ENCODE results near the gene SIX1. TPM values are rescaled to one million over a fixed set of nuclear protein-coding genes. Genes with fewer than 3 reads are reported as not detected.

The SIX1 gene
- total RNA-seq, 2 experiments from 2014 or later = not detected

DNA sequence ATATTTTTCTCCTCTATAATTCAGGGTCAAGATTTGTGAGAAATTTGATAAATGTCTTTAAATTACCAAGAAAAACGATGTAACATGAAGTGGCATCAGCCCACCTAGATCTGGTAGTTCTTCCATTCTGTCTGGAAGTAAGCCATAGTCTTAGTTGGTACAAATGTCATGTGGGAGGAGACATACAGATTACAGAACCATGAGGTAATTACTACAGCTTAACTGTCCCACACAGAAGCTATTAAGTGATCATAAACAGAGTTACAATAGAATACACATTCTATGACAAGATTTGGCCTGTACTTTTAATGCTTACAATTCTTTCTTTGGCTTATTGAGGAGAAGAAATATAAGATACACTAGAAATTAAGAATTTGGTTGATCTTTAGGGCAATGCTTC, 13.7 kb upstream of the SIX1 start:
- CTCF ChIA-PET = interaction anchor here (0.6 kb wide), 1 partner anchor 595 kb away, joined by 3 read pairs; no protein-coding TSS in a partner anchor
- no peaks in the 10 kb centered on the region for H3K36me3 Mint-ChIP-seq (ENCODE audit: low read depth)
- H3K9me3 Mint-ChIP-seq = no peaks in the 10 kb centered on the region
- intact Hi-C loops (cut with micrococcal nuclease) = no loop called here
- H3K27me3 Mint-ChIP-seq (ENCODE audit: low read depth) = peaks cover 40% of the 10 kb centered on the region
- no peak overlapping the region for H3K27ac Mint-ChIP-seq
- no peak overlapping the region for H3K4me3 Mint-ChIP-seq
- no peak for DNase-seq
- peaks cover 3% of the 10 kb centered on the region for H3K4me1 Mint-ChIP-seq (ENCODE audit: low read depth)

GRCh38 chr14:60661721-60662120, 12.4 kb upstream of the SIX1 start:
- peaks cover 48% of the 10 kb centered on the region for H3K27me3 Mint-ChIP-seq (ENCODE audit: low read depth)
- no peaks in the 10 kb centered on the region for H3K36me3 Mint-ChIP-seq (ENCODE audit: low read depth)
- peaks cover 7% of the 10 kb centered on the region for H3K4me1 Mint-ChIP-seq (ENCODE audit: low read depth)
- no peak for DNase-seq
- CTCF ChIA-PET = interaction anchor here (0.5 kb wide), 1 partner anchor 30 kb away, joined by 6 read pairs; no protein-coding TSS in a partner anchor
- no peaks in the 10 kb centered on the region for H3K9me3 Mint-ChIP-seq
- intact Hi-C loops (cut with micrococcal nuclease) = no loop called here
- H3K27ac Mint-ChIP-seq = no peak overlapping the region
- H3K4me3 Mint-ChIP-seq = no peak overlapping the region

DNA sequence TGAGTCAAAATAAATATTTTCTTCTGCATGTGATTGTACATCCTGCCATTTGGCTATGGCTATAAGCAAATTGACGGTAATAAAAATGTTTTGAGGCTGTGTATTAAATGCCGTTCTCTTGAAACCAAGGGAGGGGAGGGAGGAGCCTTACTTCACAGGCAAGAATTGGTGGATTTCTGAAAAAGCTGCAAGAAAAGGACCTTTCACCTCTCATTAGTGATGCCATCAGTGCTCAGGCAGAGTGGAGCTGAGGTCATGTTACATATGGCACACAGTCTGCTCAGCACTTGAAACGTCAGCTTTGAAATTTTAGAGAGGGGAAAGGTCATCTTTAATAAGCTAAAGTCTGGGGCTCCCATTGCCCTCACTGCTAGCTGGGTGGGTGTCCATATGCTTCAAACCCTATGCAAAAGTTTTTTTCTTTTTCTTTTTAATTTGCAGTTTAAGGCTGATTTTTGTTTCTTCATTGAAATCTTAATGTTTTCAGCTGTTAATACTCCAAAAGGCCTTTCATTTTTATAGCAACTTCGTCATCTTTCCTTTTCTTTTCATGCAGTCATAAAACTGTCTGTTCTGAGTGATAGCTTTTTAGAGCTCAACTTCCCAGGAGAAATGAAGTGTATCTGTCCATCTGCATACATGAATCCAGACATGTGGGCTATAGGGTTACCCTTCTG, 9.8 kb upstream of the SIX1 start:
- CTCF ChIA-PET = interaction anchor here (0.8 kb wide), 1 partner anchor 367 kb away, joined by 3 read pairs; no protein-coding TSS in a partner anchor
- Mint-ChIP-seq H3K27ac (no peak overlapping the region), H3K4me1 (ENCODE audit: low read depth) (peaks cover 21% of the 10 kb centered on the region), H3K36me3 (ENCODE audit: low read depth) (no peaks in the 10 kb centered on the region), H3K27me3 (ENCODE audit: low read depth) (peaks cover 69% of the 10 kb centered on the region), H3K4me3 (no peak overlapping the region), H3K9me3 (no peaks in the 10 kb centered on the region)
- DNase-seq = no peak
- intact Hi-C loops (cut with micrococcal nuclease) = no loop called here

DNA sequence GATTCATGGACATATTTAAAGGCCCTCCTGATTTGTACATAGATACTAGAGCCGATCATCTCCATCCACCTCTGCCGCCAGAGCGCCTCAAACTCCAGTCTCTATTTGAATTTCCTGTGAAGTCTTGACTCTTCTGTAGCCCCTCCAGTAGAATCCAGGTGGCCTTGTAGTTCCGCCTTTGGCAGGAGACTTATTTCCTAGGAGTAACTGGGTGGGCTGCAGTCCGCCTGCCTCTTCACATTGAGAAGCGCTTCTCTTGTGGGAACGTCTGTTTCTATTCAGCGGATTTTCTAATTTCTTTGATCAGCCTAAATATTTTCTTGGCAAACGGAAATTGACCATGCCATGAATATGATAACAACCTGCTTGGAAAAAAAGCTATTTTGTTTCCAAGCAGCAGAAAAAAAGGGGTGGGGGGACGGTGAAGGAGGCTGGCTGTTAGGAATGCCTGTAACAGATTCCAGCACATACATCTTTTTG, 9.0 kb upstream of the SIX1 start:
- intact Hi-C loops (cut with micrococcal nuclease) = no loop called here
- CTCF ChIA-PET = no interaction called here
- peaks cover 28% of the 10 kb centered on the region for H3K4me1 Mint-ChIP-seq (ENCODE audit: low read depth)
- no peaks in the 10 kb centered on the region for H3K36me3 Mint-ChIP-seq (ENCODE audit: low read depth)
- peaks cover 71% of the 10 kb centered on the region for H3K27me3 Mint-ChIP-seq (ENCODE audit: low read depth)
- no peak for DNase-seq
- H3K9me3 Mint-ChIP-seq = no peaks in the 10 kb centered on the region
- peak overlapping the region; percentile 75 for H3K4me3 Mint-ChIP-seq
- H3K27ac Mint-ChIP-seq = no peak overlapping the region

DNA sequence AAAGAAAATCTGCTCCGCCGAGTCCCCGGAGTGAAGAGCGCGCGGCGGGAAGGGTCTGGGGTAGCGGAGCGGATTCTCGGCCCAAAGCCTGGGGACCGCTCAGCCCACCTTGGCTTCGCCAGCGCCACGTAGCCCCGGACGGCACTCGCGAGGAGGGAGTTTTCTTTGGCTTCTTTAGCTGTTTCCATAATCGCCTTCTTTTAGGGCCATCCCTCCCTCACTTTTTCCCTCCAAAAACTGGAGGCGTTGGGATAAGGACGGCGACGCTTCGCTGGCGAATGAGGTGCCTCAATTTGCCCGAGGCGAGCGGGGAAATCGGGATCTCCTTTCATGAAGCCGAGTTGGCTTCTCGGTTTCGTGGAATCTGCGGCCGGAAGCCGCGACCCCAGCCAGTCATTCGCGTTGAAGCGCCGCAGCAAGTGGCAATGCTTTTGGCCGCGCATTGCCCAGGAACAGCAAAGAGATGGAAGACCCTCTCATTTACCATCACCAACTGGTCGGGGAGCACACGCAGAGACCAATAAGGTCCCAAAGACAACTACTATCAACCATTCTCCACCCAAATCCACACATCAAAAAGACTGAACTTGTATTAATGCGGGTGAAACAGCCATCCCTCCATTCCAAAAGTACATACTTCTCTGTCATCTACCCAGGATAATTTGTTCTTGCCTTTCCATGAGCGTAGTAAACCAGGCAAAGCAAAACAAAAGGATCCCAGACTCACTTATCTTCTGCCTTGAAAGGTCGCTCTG, 8.4 kb upstream of the SIX1 start:
- peaks cover 33% of the 10 kb centered on the region for H3K4me1 Mint-ChIP-seq (ENCODE audit: low read depth)
- intact Hi-C loops (cut with micrococcal nuclease) = loop anchor here (2.0 kb wide), 4 partner anchors 15 to 531 kb away; partner anchors contain the start of genes SLC38A6 and TRMT5
- CTCF ChIA-PET = no interaction called here
- H3K27me3 Mint-ChIP-seq (ENCODE audit: low read depth) = peaks cover 71% of the 10 kb centered on the region
- DNase-seq = no peak
- H3K27ac Mint-ChIP-seq = no peak overlapping the region
- no peaks in the 10 kb centered on the region for H3K36me3 Mint-ChIP-seq (ENCODE audit: low read depth)
- H3K9me3 Mint-ChIP-seq = no peaks in the 10 kb centered on the region
- H3K4me3 Mint-ChIP-seq = peak overlapping the region; percentile 75

GRCh38 chr14:60656686-60657455, 7.6 kb upstream of the SIX1 start:
- no peak overlapping the region for H3K27ac Mint-ChIP-seq
- CTCF ChIA-PET = no interaction called here

DNA sequence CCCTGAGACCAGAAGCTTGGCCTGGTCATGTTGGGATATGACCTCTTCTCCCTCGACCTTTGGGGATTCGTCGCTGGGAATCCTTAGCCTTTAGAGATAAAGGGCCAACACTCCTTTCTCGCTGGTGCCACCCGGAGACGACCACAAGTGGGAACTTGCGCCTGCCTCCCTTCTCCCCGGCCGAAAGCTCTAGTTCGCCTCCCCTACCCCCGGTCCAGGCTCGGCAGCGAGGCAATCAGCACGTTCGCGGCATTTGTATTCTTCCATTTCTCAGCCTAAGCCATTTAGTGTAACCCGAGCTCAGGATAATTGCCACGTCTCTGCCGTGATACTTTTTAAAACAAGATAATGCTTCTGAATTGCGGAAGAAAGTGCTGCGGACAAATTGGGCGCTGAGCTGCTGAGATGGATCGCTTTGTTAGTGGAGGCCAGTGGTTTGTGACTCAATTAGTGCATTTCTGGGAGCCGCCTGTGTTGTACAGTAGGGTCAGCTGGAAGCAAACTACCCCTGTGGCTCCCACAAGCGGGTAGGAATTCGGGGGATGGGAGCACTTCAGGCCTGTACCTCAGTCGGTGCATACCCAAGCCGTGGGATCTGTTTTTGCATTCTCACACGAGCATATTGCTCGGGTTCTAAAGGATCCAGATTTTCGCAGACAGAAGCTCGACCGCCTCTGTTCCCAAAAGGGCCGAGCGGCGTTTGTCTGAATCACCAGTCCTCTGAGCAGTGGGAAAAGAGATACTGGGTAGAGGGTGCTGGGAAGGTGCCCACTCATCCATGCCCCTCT, 6.8 kb upstream of the SIX1 start:
- DNase-seq = no peak
- intact Hi-C loops (cut with micrococcal nuclease) = loop anchor here (1.0 to 2.0 kb wide), 6 partner anchors 9 to 533 kb away; partner anchors contain the start of genes SLC38A6 and TRMT5
- Mint-ChIP-seq H3K9me3 (no peaks in the 10 kb centered on the region), H3K4me1 (ENCODE audit: low read depth) (peaks cover 45% of the 10 kb centered on the region), H3K4me3 (peak overlapping the region; percentile 75), H3K36me3 (ENCODE audit: low read depth) (no peaks in the 10 kb centered on the region), H3K27me3 (ENCODE audit: low read depth) (peaks cover 87% of the 10 kb centered on the region), H3K27ac (no peak overlapping the region)
- CTCF ChIA-PET = no interaction called here

More at GRCh38 chr14:60656686-60657455, 7.6 kb upstream of the SIX1 start:
- intact Hi-C loops (cut with micrococcal nuclease) = loop anchor here (1.0 to 2.0 kb wide), 6 partner anchors 10 to 532 kb away; partner anchors contain the start of genes SLC38A6 and TRMT5
- peak; percentile 39 for DNase-seq
- H3K27me3 Mint-ChIP-seq (ENCODE audit: low read depth) = peaks cover 79% of the 10 kb centered on the region
- no peaks in the 10 kb centered on the region for H3K9me3 Mint-ChIP-seq
- peak overlapping the region; percentile 75 for H3K4me3 Mint-ChIP-seq
- H3K4me1 Mint-ChIP-seq (ENCODE audit: low read depth) = peaks cover 39% of the 10 kb centered on the region
- no peaks in the 10 kb centered on the region for H3K36me3 Mint-ChIP-seq (ENCODE audit: low read depth)

- peaks cover 45% of the 10 kb centered on the region for H3K4me1 Mint-ChIP-seq (ENCODE audit: low read depth)
- H3K9me3 Mint-ChIP-seq = no peaks in the 10 kb centered on the region
- no peaks in the 10 kb centered on the region for H3K36me3 Mint-ChIP-seq (ENCODE audit: low read depth)
- intact Hi-C loops (cut with micrococcal nuclease) = no loop called here
- H3K27me3 Mint-ChIP-seq (ENCODE audit: low read depth) = peaks cover 94% of the 10 kb centered on the region
- DNase-seq = no peak
- peak overlapping the region; percentile 75 for H3K4me3 Mint-ChIP-seq
- no peak overlapping the region for H3K27ac Mint-ChIP-seq
- CTCF ChIA-PET = no interaction called here
Measured at GRCh38 chr14:60655119-60655897, 6.0 kb upstream of the SIX1 start.

- no peak overlapping the region for H3K4me3 Mint-ChIP-seq
- no peaks in the 10 kb centered on the region for H3K9me3 Mint-ChIP-seq
- peaks cover 94% of the 10 kb centered on the region for H3K27me3 Mint-ChIP-seq (ENCODE audit: low read depth)
- H3K36me3 Mint-ChIP-seq (ENCODE audit: low read depth) = no peaks in the 10 kb centered on the region
- DNase-seq = no peak
- intact Hi-C loops (cut with micrococcal nuclease) = no loop called here
- CTCF ChIA-PET = no interaction called here
- peaks cover 51% of the 10 kb centered on the region for H3K4me1 Mint-ChIP-seq (ENCODE audit: low read depth)
- H3K27ac Mint-ChIP-seq = no peak overlapping the region
Measured at GRCh38 chr14:60654334-60654821, 5.1 kb upstream of the SIX1 start.

- H3K4me1 Mint-ChIP-seq (ENCODE audit: low read depth) = peaks cover 52% of the 10 kb centered on the region
- H3K36me3 Mint-ChIP-seq (ENCODE audit: low read depth) = no peaks in the 10 kb centered on the region
- no peak overlapping the region for H3K27ac Mint-ChIP-seq
- no peak overlapping the region for H3K4me3 Mint-ChIP-seq
- no peaks in the 10 kb centered on the region for H3K9me3 Mint-ChIP-seq
- no peak for DNase-seq
- H3K27me3 Mint-ChIP-seq (ENCODE audit: low read depth) = peaks cover 94% of the 10 kb centered on the region
- CTCF ChIA-PET = no interaction called here
- intact Hi-C loops (cut with micrococcal nuclease) = no loop called here
Measured at GRCh38 chr14:60653701-60654161, 4.5 kb upstream of the SIX1 start.
